ENCODE measurements around the gene CMTR1.

- peak in 3 of 7 experiments; percentile 10 to 26 (median 16) for TF ChIP-seq CTCF (IDR thresholded peaks at IDR 0.05)
- TF ChIP-seq POLR2A (IDR thresholded peaks at IDR 0.05), result peak; percentile 66 to 87 (median 85)
Observed at GRCh38 chr6:37432916-37433656, at the start of gene CMTR1.

Measured in body of pancreas (tissue), 4 donors.